SK-N-SH (cell line): ENCODE measurements around the gene HDLBP. TPM values are rescaled to one million over a fixed set of nuclear protein-coding genes. Genes with fewer than 3 reads are reported as not detected.

Source experiments
- CTCF ChIA-PET: fragments of 300-600, 350-600 bp; formaldehyde crosslinking; extraction: SDS; loops from one replicate; lab custom pipeline; 2021; lab: Yijun Ruan, JAX
- POLR2A ChIA-PET: fragments of 350-600 bp; sonication (Branson Sonifier 250); formaldehyde crosslinking; extraction: SDS; loops from one replicate; lab custom pipeline; 2020; ENCODE audit warnings: antibody characterized with exemption, inconsistent platforms; lab: Yijun Ruan, JAX
- DNase-seq: peaks from one replicate; pipeline ENCODE4 v3.0.0; 2012
- H2AFZ ChIP-seq: fragments of 200-600 bp; sonication (generic); 2 replicates; pipeline ENCODE4 v1.8.1; 2016; ENCODE audit warnings: antibody characterized with exemption, mild to moderate bottlenecking, low read depth
- H3F3A ChIP-seq: fragments of 200-600 bp; sonication (generic); replicated peaks from 2 replicates; pipeline ENCODE3; 2016; ENCODE audit warnings: antibody characterized with exemption, mild to moderate bottlenecking; ENCODE audit not compliant: insufficient read depth
- H3K27ac ChIP-seq, 2 experiments: fragments of 200-500 bp in 1 of 2; fragments of 200-600 bp in 1 of 2; sonication (Bioruptor generic) in 1 of 2; sonication (generic), shearing (Covaris generic) in 1 of 2; 2 replicates each; pipeline versions ENCODE4 v1.5.1 to v1.6.1; 2014 to 2016; ENCODE audit warnings: low read depth in 2 of 2, inconsistent platforms in 1 of 2, low read length in 1 of 2, mild to moderate bottlenecking in 1 of 2, mixed read lengths in 1 of 2
- H3K27me3 ChIP-seq: fragments of 200-600 bp; sonication (generic), shearing (Covaris generic); 2 replicates; pipeline ENCODE4 v1.6.1; 2016; ENCODE audit warnings: mixed run types; ENCODE audit not compliant: insufficient read depth
- H3K36me3 ChIP-seq, 2 experiments: fragments of 200-500 bp in 1 of 2; fragments of 200-600 bp in 1 of 2; sonication (Bioruptor generic) in 1 of 2; sonication (generic) in 1 of 2; replicated peaks in 1 of 2; 2 replicates each; pipeline versions ENCODE3 to v1.5.1; 2014 to 2016; ENCODE audit warnings: low read length in 1 of 2, mild to moderate bottlenecking in 1 of 2; ENCODE audit not compliant: insufficient read depth in 2 of 2, control insufficient read depth in 1 of 2
- H3K4me1 ChIP-seq, 2 experiments: fragments of 200-500 bp in 1 of 2; fragments of 200-600 bp in 1 of 2; sonication (Bioruptor generic) in 1 of 2; sonication (generic), shearing (Covaris generic) in 1 of 2; 2 replicates each; pipeline versions ENCODE4 v1.5.1 to v1.6.1; 2014 to 2016; ENCODE audit warnings: low read depth in 1 of 2, low read length in 1 of 2, mixed run types in 1 of 2; ENCODE audit not compliant: insufficient read depth in 2 of 2, control insufficient read depth in 1 of 2
- H3K4me2 ChIP-seq: fragments of 200-600 bp; sonication (generic), shearing (Covaris generic); 2 replicates; pipeline ENCODE4 v1.6.1; 2017; ENCODE audit warnings: mixed run types
- H3K4me3 ChIP-seq, 2 experiments: fragments of 200-500 bp in 1 of 2; fragments of 200-600 bp in 1 of 2; sonication (Bioruptor generic) in 1 of 2; sonication (generic), shearing (Covaris generic) in 1 of 2; 2 replicates each; pipeline versions ENCODE4 v1.5.1 to v1.8.1; 2014 to 2016; ENCODE audit warnings: low read depth in 2 of 2, inconsistent platforms in 1 of 2, low read length in 1 of 2, mild to moderate bottlenecking in 1 of 2, mixed read lengths in 1 of 2, moderate library complexity in 1 of 2
- H3K79me2 ChIP-seq: fragments of 200-600 bp; sonication (generic); 2 replicates; pipeline ENCODE4 v1.8.1; 2017; ENCODE audit warnings: mild to moderate bottlenecking; ENCODE audit not compliant: insufficient read depth
- H3K9ac ChIP-seq: fragments of 200-600 bp; sonication (generic); 2 replicates; pipeline ENCODE4 v1.6.1; 2017; ENCODE audit warnings: mixed run types
- H3K9me2 ChIP-seq: fragments of 200-600 bp; sonication (generic); 2 replicates; pipeline ENCODE4 v1.6.1; 2017; ENCODE audit warnings: mixed run types
- H3K9me3 ChIP-seq: fragments of 200-600 bp; sonication (generic); 2 replicates; pipeline ENCODE4 v1.6.1; 2017; ENCODE audit warnings: mixed run types, mild to moderate bottlenecking, moderate library complexity
- H4K20me1 ChIP-seq: fragments of 200-600 bp; sonication (generic); 2 replicates; pipeline ENCODE4 v1.6.1; 2017; ENCODE audit warnings: mild to moderate bottlenecking, mixed run types; ENCODE audit not compliant: insufficient read depth
- CHD2 ChIP-seq: fragments of 150-350 bp; IDR thresholded peaks from 2 replicates; pipeline ENCODE4 v1.6.1; 2018; ENCODE audit warnings: low read length; ENCODE audit not compliant: partially characterized antibody
- EP300 ChIP-seq, 2 experiments: IDR thresholded peaks; 2 replicates each; pipeline versions ENCODE4 v1.4.0 to v1.6.1; 2012; ENCODE audit warnings: borderline replicate concordance in 1 of 2, low read depth in 1 of 2, low read length in 1 of 2
- FOXM1 ChIP-seq: IDR thresholded peaks from 2 replicates; pipeline ENCODE4 v1.4.0; 2012; ENCODE audit warnings: low read depth, mild to moderate bottlenecking
- MAX ChIP-seq: IDR thresholded peaks from 2 replicates; pipeline ENCODE4 v1.4.0; 2012; ENCODE audit warnings: low read depth
- REST ChIP-seq: IDR thresholded peaks from 2 replicates; pipeline ENCODE4 v1.6.1; 2012; ENCODE audit warnings: mild to moderate bottlenecking, low read depth, low read length, moderate library complexity
- TCF12 ChIP-seq: IDR thresholded peaks from 2 replicates; pipeline ENCODE4 v1.4.0; 2012
- ZBTB33 ChIP-seq: IDR thresholded peaks from 2 replicates; pipeline ENCODE4 v1.4.0; 2012; ENCODE audit warnings: low read depth, borderline replicate concordance
- WGBS: methylation state at CpG from one replicate; pipeline ENCODE4 v1.1.6; 2017; ENCODE audit warnings: low lambda C conversion rate; 5-methylcytosine and 5-hydroxymethylcytosine counted together
- polyA plus RNA-seq, 3 experiments: library from polyadenylated mRNA; depleted of rRNA; stranded (reverse); fragments of >200 nt; gene quantifications; 2 replicates each; pipeline ENCODE4 v1.2.3, GENCODE V29; 2012
- TF ChIP-seq, protein P1 (sequence below): IDR thresholded peaks from 2 replicates; pipeline ENCODE4 v1.4.0; 2012; ENCODE audit warnings: low read depth, borderline replicate concordance

Gene HDLBP
- polyA plus RNA-seq, 1 of the 3 experiments (the other 2 are of a cell fraction), result 263 TPM

GRCh38 chr2:241180495-241180894 lies 135.0 kb downstream of the HDLBP start:
- CTCF ChIA-PET, result no interaction called here

More at GRCh38 chr2:241180495-241180894, 135.0 kb downstream of the HDLBP start:
- H3K9me2 ChIP-seq, result no peaks in the 10 kb centered on the region
- H3F3A ChIP-seq, result no peaks in the 10 kb centered on the region
- WGBS, result 98% methylated on average over 7 of the region's 12 CpGs
- H3K9ac ChIP-seq, result no peak overlapping the region
- H3K79me2 ChIP-seq, result no peaks in the 10 kb centered on the region
- H3K27ac ChIP-seq, result no peak overlapping the region
- no peaks in the 10 kb centered on the region for H3K9me3 ChIP-seq
- H3K4me1 ChIP-seq, result peaks cover 0 to 5% of the 10 kb centered on the region in 2 experiments; a peak in 1 of 4 replicates
- no peak for TF ChIP-seq MAX
- TF ChIP-seq FOXM1, result no peak
- TF ChIP-seq TCF12, result no peak
- TF ChIP-seq ZBTB33, result no peak
- TF ChIP-seq EP300 (IDR thresholded peaks at IDR 0.05; ENCODE audit: borderline replicate concordance in 1 of 2, low read depth in 1 of 2, low read length in 1 of 2), result no peak
- TF ChIP-seq REST, result no peak
- TF ChIP-seq CHD2, result no peak
- TF ChIP-seq, protein P1, sequence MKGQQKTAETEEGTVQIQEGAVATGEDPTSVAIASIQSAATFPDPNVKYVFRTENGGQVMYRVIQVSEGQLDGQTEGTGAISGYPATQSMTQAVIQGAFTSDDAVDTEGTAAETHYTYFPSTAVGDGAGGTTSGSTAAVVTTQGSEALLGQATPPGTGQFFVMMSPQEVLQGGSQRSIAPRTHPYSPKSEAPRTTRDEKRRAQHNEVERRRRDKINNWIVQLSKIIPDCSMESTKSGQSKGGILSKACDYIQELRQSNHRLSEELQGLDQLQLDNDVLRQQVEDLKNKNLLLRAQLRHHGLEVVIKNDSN, result no peak
- no peaks in the 10 kb centered on the region for H4K20me1 ChIP-seq
- H3K4me3 ChIP-seq, result no peak overlapping the region
- no peak overlapping the region for H3K4me2 ChIP-seq
- no peak overlapping the region for H2AFZ ChIP-seq
- POLR2A ChIA-PET, result interaction anchor here (0.6 kb wide), 1 partner anchor 30 kb away, joined by 3 read pairs; no protein-coding TSS in a partner anchor
- DNase-seq, result no peak
- H3K36me3 ChIP-seq, result peaks cover 3 to 6% of the 10 kb centered on the region in 2 experiments
- no peaks in the 10 kb centered on the region for H3K27me3 ChIP-seq
